H9 (cell line): ENCODE data around the gene GXYLT2. TPM values are rescaled to one million over a fixed set of nuclear protein-coding genes. Genes with fewer than 3 reads are reported as not detected.

Experiments used
- DNase-seq: peaks from one replicate; pipeline ENCODE4 v3.0.0-alpha.2; 2017
- H2AFZ ChIP-seq: one replicate; pipeline ENCODE4 v1.6.1; 2013; ENCODE audit warnings: mild to moderate bottlenecking, low read length, control low read depth, moderate library complexity
- H2AK5ac ChIP-seq: 2 replicates; pipeline ENCODE4 v1.6.1; 2013; ENCODE audit warnings: low read length, control low read depth, mixed read lengths; ENCODE audit not compliant: insufficient read length
- H2BK120ac ChIP-seq: one replicate; pipeline ENCODE4 v1.6.1; 2013; ENCODE audit warnings: low read depth, mild to moderate bottlenecking, low read length, control low read depth, inconsistent platforms; ENCODE audit not compliant: poor library complexity, severe bottlenecking
- H2BK12ac ChIP-seq: 2 replicates; pipeline ENCODE4 v1.6.1; 2013; ENCODE audit warnings: low read length, control low read depth, mixed read lengths, low read depth; ENCODE audit not compliant: insufficient read length
- H2BK15ac ChIP-seq: 2 replicates; pipeline ENCODE4 v1.6.1; 2013; ENCODE audit warnings: low read depth, low read length, control low read depth
- H2BK20ac ChIP-seq: one replicate; pipeline ENCODE4 v1.6.1; 2013; ENCODE audit warnings: low read depth, mild to moderate bottlenecking, low read length, control low read depth, inconsistent platforms; ENCODE audit not compliant: poor library complexity, severe bottlenecking
- H2BK5ac ChIP-seq: 2 replicates; pipeline ENCODE4 v1.6.1; 2013; ENCODE audit warnings: low read length, control low read depth, mixed read lengths; ENCODE audit not compliant: insufficient read length
- H3K14ac ChIP-seq: 2 replicates; pipeline ENCODE4 v1.6.1; 2013; ENCODE audit warnings: low read length, control low read depth; ENCODE audit not compliant: insufficient read depth
- H3K18ac ChIP-seq: 2 replicates; pipeline ENCODE4 v1.6.1; 2013; ENCODE audit warnings: low read depth, mild to moderate bottlenecking, mixed read lengths, low read length, control low read depth; ENCODE audit not compliant: insufficient read length
- H3K23ac ChIP-seq: 2 replicates; pipeline ENCODE4 v1.6.1; 2013; ENCODE audit warnings: low read length, control low read depth, mixed read lengths, low read depth; ENCODE audit not compliant: insufficient read length
- H3K23me2 ChIP-seq: 2 replicates; pipeline ENCODE4 v1.6.1; 2013; ENCODE audit warnings: low read depth, mild to moderate bottlenecking, mixed read lengths, low read length, control low read depth; ENCODE audit not compliant: insufficient read length, poor library complexity, severe bottlenecking
- H3K27ac ChIP-seq: 2 replicates; pipeline ENCODE4 v1.5.1; 2013; ENCODE audit warnings: low read length, control low read depth, mixed read lengths, low read depth; ENCODE audit not compliant: insufficient read length
- H3K27me3 ChIP-seq: 2 replicates; pipeline ENCODE4 v1.6.1; 2013; ENCODE audit warnings: low read length, control low read depth, inconsistent platforms; ENCODE audit not compliant: insufficient read depth
- H3K4ac ChIP-seq: 2 replicates; pipeline ENCODE4 v1.6.1; 2013; ENCODE audit warnings: low read depth, mild to moderate bottlenecking, control low read depth, inconsistent platforms, low read length, moderate library complexity
- H3K4me1 ChIP-seq: 2 replicates; pipeline ENCODE4 v1.6.1; 2013; ENCODE audit warnings: low read length, control low read depth, inconsistent platforms; ENCODE audit not compliant: insufficient read depth
- H3K4me2 ChIP-seq: 2 replicates; pipeline ENCODE4 v1.6.1; 2013; ENCODE audit warnings: low read length, control low read depth, mixed read lengths; ENCODE audit not compliant: insufficient read length, insufficient read depth
- H3K56ac ChIP-seq: 2 replicates; pipeline ENCODE4 v1.6.1; 2013; ENCODE audit warnings: low read depth, mild to moderate bottlenecking, mixed read lengths, low read length, control low read depth; ENCODE audit not compliant: insufficient read length
- H3K79me1 ChIP-seq: 2 replicates; pipeline ENCODE4 v1.6.1; 2013; ENCODE audit warnings: low read depth, mild to moderate bottlenecking, moderate library complexity, low read length, control low read depth, inconsistent platforms; ENCODE audit not compliant: insufficient read depth, poor library complexity, severe bottlenecking
- H3K79me2 ChIP-seq: 2 replicates; pipeline ENCODE4 v1.6.1; 2013; ENCODE audit warnings: low read length, control low read depth, inconsistent platforms; ENCODE audit not compliant: insufficient read depth
- H3K9ac ChIP-seq: 2 replicates; pipeline ENCODE4 v1.6.1; 2013; ENCODE audit warnings: low read length, control low read depth, mixed read lengths; ENCODE audit not compliant: insufficient read length; ENCODE audit errors: extremely low read depth
- H3K9me3 ChIP-seq: one replicate; pipeline ENCODE4 v1.6.1; 2013; ENCODE audit warnings: low read depth, low read length, inconsistent platforms; ENCODE audit not compliant: control insufficient read depth
- H3T11ph ChIP-seq: one replicate; pipeline ENCODE4 v1.6.1; 2013; ENCODE audit warnings: mild to moderate bottlenecking, low read length, control low read depth, inconsistent platforms
- H4K20me1 ChIP-seq: one replicate; pipeline ENCODE4 v1.6.1; 2013; ENCODE audit not compliant: control insufficient read depth, insufficient read length, insufficient read depth
- H4K5ac ChIP-seq: 2 replicates; pipeline ENCODE4 v1.6.1; 2013; ENCODE audit warnings: low read depth, mild to moderate bottlenecking, mixed read lengths, low read length, control low read depth; ENCODE audit not compliant: insufficient read length
- H4K8ac ChIP-seq: replicated peaks from 2 replicates; pipeline ENCODE4 v1.6.1; 2013; ENCODE audit warnings: low read length, control low read depth, mixed read lengths, low read depth; ENCODE audit not compliant: insufficient read length
- H4K91ac ChIP-seq: 2 replicates; pipeline ENCODE4 v1.6.1; 2013; ENCODE audit warnings: low read depth, mild to moderate bottlenecking, moderate library complexity, mixed read lengths, low read length, control low read depth; ENCODE audit not compliant: insufficient read length
- H3K27ac Mint-ChIP-seq, 3 experiments: 2 replicates in 2 of 3; 3 replicates in 1 of 3; pipeline ENCODE4 v1.8.0; 2020 to 2021; ENCODE audit warnings: mixed read lengths in 3 of 3, mild to moderate bottlenecking in 1 of 3, moderate library complexity in 1 of 3
- H3K27me3 Mint-ChIP-seq: 2 replicates; pipeline ENCODE4 v1.8.0; 2021; ENCODE audit warnings: low read depth, mild to moderate bottlenecking, moderate library complexity, mixed read lengths
- H3K36me3 Mint-ChIP-seq, 3 experiments: 2 replicates in 2 of 3; 3 replicates in 1 of 3; pipeline ENCODE4 v1.8.0; 2020 to 2021; ENCODE audit warnings: low read depth in 3 of 3, mixed read lengths in 3 of 3; ENCODE audit not compliant: insufficient read depth in 1 of 3
- H3K4me1 Mint-ChIP-seq, 2 experiments: 2 replicates each; pipeline ENCODE4 v1.8.0; 2020; ENCODE audit warnings: mixed read lengths in 2 of 2
- H3K4me3 Mint-ChIP-seq, 2 experiments: 2 replicates in 1 of 2; 3 replicates in 1 of 2; pipeline ENCODE4 v1.8.0; 2020 to 2021; ENCODE audit warnings: mild to moderate bottlenecking in 2 of 2, mixed read lengths in 2 of 2, moderate library complexity in 1 of 2
- H3K9me3 Mint-ChIP-seq, 2 experiments: 2 replicates in 1 of 2; 3 replicates in 1 of 2; pipeline ENCODE4 v1.8.0; 2020; ENCODE audit warnings: mild to moderate bottlenecking in 2 of 2, mixed read lengths in 2 of 2, moderate library complexity in 1 of 2
- CTCF ChIP-seq: fragments of 200-600 bp; sonication (generic); conservative IDR thresholded peaks from 3 replicates; pipeline ENCODE4 v1.8.0; 2021; ENCODE audit warnings: antibody characterized with exemption, mild to moderate bottlenecking
- WGBS: extraction: QIAGEN DNeasy Blood & Tissue Kit; methylation state at CpG from one replicate; pipeline ENCODE4 v1.1.7; 2013; ENCODE audit warnings: missing lambda C conversion rate, low lambda C conversion rate, mixed read lengths; ENCODE audit not compliant: insufficient read length; ENCODE audit errors: extremely low coverage; 5-methylcytosine and 5-hydroxymethylcytosine counted together
- total RNA-seq: library from RNA; stranded (reverse); gene quantifications from 2 replicates; pipeline ENCODE4 v1.2.1, GENCODE V29; 2021

Gene GXYLT2
- total RNA-seq, 1 experiment from 2014 or later: 2.0 TPM

- H4K91ac ChIP-seq: no peak overlapping the region
- H3K9me3 ChIP-seq: no peaks in the 10 kb centered on the region
- H3K4me2 ChIP-seq: no peak overlapping the region
- H3K27me3 ChIP-seq: no peaks in the 10 kb centered on the region
- H3K79me2 ChIP-seq: no peaks in the 10 kb centered on the region
- no peaks in the 10 kb centered on the region for H3K23me2 ChIP-seq
- DNase-seq: no peak
- no peak overlapping the region for H3K27ac ChIP-seq
- Mint-ChIP-seq H3K27me3 (peaks cover 16% of the 10 kb centered on the region), H3K9me3 (no peaks in the 10 kb centered on the region), H3K4me3 (no peak overlapping the region), H3K36me3 (no peaks in the 10 kb centered on the region), H3K27ac (no peak overlapping the region), H3K4me1 (no peaks in the 10 kb centered on the region)
- no peak overlapping the region for H4K5ac ChIP-seq
- H2BK120ac ChIP-seq: no peak overlapping the region
- H2BK5ac ChIP-seq: no peak overlapping the region
- no peak overlapping the region for H2AK5ac ChIP-seq
- no peak overlapping the region for H3K18ac ChIP-seq
- H3K14ac ChIP-seq: no peak overlapping the region
- H3K23ac ChIP-seq: no peak overlapping the region
- WGBS: no CpG with 5 or more reads among the region's 7 CpGs
- H3K4ac ChIP-seq: no peak overlapping the region
- H2BK20ac ChIP-seq: no peak overlapping the region
- no peak overlapping the region for H2BK12ac ChIP-seq
- TF ChIP-seq CTCF: no peak
- H3K79me1 ChIP-seq: no peaks in the 10 kb centered on the region
- H3K4me1 ChIP-seq: no peaks in the 10 kb centered on the region
- H3K9ac ChIP-seq: no peak overlapping the region
- H4K20me1 ChIP-seq: no peaks in the 10 kb centered on the region
- no peak overlapping the region for H2AFZ ChIP-seq
- no peak overlapping the region for H3K56ac ChIP-seq
- H2BK15ac ChIP-seq: no peak overlapping the region
- no peak overlapping the region for H4K8ac ChIP-seq
- no peak overlapping the region for H3T11ph ChIP-seq
Measured at GRCh38 chr3:72855001-72855400, 32.8 kb upstream of the GXYLT2 start.
